Measurements from ENCODE around the gene KLK13.

KLK13 gene

DNA sequence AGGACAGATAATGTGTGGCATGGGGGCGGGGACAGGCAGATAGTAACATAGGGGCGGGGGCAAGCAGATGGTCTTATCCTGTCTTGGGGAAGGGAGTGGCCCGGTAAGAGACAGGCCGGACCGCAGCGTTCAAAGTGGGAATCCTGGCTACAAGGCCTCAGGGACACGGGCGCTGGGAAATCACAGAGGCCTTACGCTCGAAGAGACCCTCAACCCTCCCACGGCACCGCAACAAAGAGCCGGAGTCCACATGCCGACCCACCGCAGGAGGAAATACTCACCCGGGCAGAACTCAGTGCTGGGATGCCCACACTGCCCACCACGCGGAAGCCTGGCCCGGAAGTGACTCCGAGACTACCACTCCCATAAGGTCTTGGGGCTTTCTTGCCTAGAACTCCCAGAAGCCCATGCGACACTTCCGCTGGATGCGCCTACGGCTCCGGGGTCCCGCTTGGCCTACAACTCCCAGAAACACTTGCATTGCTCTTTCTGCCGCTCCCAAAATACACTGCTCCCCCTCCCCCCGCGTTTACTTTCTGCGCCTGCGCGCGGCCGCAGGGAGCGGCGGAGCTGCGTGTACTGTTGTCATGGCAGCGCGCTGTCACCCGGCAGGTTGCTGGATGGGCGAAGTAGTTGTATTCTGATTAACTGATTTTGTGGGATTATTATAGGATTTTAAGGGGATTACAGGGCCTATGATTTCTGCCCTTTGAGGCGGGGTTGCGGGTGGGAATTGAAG lies 43.3 kb upstream of the KLK13 start, which contains the start of gene CTU1:
Gene CTU1, minus strand, starts transcription at position 344 of the 739 bp plus-strand sequence. CDS start 3,840 bp downstream, outside the sequence.
- peaks cover 6% of the 10 kb centered on the region for H3K36me3 ChIP-seq (ENCODE audit: control insufficient read depth, insufficient read depth, low read length)
- peak; percentile 99 for DNase-seq (ENCODE audit: extremely low read depth, insufficient read length)
- TF ChIP-seq, protein P1, sequence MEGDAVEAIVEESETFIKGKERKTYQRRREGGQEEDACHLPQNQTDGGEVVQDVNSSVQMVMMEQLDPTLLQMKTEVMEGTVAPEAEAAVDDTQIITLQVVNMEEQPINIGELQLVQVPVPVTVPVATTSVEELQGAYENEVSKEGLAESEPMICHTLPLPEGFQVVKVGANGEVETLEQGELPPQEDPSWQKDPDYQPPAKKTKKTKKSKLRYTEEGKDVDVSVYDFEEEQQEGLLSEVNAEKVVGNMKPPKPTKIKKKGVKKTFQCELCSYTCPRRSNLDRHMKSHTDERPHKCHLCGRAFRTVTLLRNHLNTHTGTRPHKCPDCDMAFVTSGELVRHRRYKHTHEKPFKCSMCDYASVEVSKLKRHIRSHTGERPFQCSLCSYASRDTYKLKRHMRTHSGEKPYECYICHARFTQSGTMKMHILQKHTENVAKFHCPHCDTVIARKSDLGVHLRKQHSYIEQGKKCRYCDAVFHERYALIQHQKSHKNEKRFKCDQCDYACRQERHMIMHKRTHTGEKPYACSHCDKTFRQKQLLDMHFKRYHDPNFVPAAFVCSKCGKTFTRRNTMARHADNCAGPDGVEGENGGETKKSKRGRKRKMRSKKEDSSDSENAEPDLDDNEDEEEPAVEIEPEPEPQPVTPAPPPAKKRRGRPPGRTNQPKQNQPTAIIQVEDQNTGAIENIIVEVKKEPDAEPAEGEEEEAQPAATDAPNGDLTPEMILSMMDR (IDR thresholded peaks at IDR 0.05; ENCODE audit: insufficient read depth, low read length, poor library complexity, severe bottlenecking), result no peak
- peaks cover 2% of the 10 kb centered on the region; the same call in 1 of the 2 replicates for H3K27me3 ChIP-seq (replicated peaks; ENCODE audit: control insufficient read depth, insufficient read depth, low read length)
- H3K4me3 ChIP-seq (replicated peaks; ENCODE audit: low read depth, low read length), result peak within 1 kb of the TSS; percentile 89

- TF ChIP-seq, protein P1 (IDR thresholded peaks at IDR 0.05; ENCODE audit: insufficient read depth, low read length, poor library complexity, severe bottlenecking), result no peak
- DNase-seq (ENCODE audit: extremely low read depth, insufficient read length), result no peak
- Histone ChIP-seq H3K27me3 (replicated peaks; ENCODE audit: control insufficient read depth, insufficient read depth, low read length) (no peaks in the 10 kb centered on the region), H3K4me3 (replicated peaks; ENCODE audit: low read depth, low read length) (peak overlapping the region; percentile 89), H3K36me3 (ENCODE audit: control insufficient read depth, insufficient read depth, low read length) (peaks cover 6% of the 10 kb centered on the region)
Measured at GRCh38 chr19:51107406-51108065, 42.6 kb upstream of the KLK13 start.

DNA sequence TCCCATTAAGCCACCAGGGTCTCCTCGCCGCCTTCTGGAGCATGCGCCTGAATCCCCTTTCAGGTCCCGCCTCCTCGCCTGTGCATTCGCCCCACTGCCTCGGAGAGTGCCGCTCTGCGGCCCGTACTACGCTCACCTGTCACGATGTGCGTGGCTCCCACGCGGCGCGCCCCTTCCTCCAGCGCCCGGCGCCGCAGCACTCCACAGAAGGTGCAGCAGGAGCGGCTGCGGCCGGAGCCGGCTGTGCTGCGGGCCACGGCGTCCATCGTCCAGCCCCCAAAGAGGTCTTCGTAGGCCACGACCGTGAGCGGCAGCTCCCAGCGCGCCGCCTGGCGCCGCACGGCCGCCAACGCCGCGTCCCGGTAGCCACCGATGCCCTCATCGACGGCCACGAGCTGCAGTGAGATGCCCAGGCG lies 39.0 kb upstream of the KLK13 start:
- Histone ChIP-seq H3K27me3 (replicated peaks; ENCODE audit: control insufficient read depth, insufficient read depth, low read length) (no peaks in the 10 kb centered on the region), H3K4me3 (replicated peaks; ENCODE audit: low read depth, low read length) (no peak overlapping the region), H3K36me3 (ENCODE audit: control insufficient read depth, insufficient read depth, low read length) (peaks cover 13% of the 10 kb centered on the region)
- TF ChIP-seq, protein P1 (IDR thresholded peaks at IDR 0.05; ENCODE audit: insufficient read depth, low read length, poor library complexity, severe bottlenecking), result no peak
- no peak for DNase-seq (ENCODE audit: extremely low read depth, insufficient read length)

GRCh38 chr19:51102991-51103390 lies 38.1 kb upstream of the KLK13 start:
- H3K27me3 ChIP-seq (replicated peaks; ENCODE audit: control insufficient read depth, insufficient read depth, low read length), result no peaks in the 10 kb centered on the region
- H3K4me3 ChIP-seq (replicated peaks; ENCODE audit: low read depth, low read length), result no peak overlapping the region
- H3K36me3 ChIP-seq (ENCODE audit: control insufficient read depth, insufficient read depth, low read length), result peaks cover 13% of the 10 kb centered on the region
- no peak for DNase-seq (ENCODE audit: extremely low read depth, insufficient read length)
- TF ChIP-seq, protein P1 (IDR thresholded peaks at IDR 0.05; ENCODE audit: insufficient read depth, low read length, poor library complexity, severe bottlenecking), result no peak

DNA sequence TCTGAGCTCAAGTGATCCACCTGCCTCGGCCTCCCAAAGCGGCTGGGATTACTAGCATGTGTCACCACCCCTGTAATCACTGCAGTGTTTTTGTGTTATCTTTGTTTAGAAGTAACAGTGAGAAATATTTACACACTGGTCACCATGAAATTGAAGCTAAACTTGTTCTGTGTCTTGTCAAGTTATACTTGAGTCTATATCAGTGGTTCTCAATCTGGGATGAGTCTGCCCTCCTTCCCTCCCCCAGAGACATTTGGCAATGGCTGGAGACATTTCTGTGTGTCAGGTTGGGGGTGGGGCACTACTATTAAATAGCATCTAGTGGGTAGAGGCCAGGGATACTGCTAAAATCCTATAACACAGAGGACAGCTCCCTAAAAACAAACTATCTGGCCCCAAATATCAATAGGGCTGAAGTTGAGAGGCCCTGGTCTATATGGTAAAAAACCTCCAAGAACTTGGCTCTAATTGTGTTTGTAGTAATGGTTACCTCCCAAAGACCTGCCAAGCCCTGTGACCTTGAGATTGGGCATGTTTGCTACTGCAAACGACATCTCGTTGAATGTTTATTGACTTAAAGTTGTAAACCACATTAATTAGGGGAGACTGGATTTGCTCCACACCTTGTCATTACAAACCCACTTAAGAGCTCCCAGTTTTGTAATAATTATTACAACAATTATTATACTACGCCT lies 36.4 kb upstream of the KLK13 start:
- peaks cover 13% of the 10 kb centered on the region for H3K36me3 ChIP-seq (ENCODE audit: control insufficient read depth, insufficient read depth, low read length)
- TF ChIP-seq, protein P1 (IDR thresholded peaks at IDR 0.05; ENCODE audit: insufficient read depth, low read length, poor library complexity, severe bottlenecking), result no peak
- H3K4me3 ChIP-seq (replicated peaks; ENCODE audit: low read depth, low read length), result no peak overlapping the region
- no peaks in the 10 kb centered on the region for H3K27me3 ChIP-seq (replicated peaks; ENCODE audit: control insufficient read depth, insufficient read depth, low read length)
- no peak for DNase-seq (ENCODE audit: extremely low read depth, insufficient read length)

All from GM06990 (cell line).